ENCODE data around the gene CD151.
A peak's percentile ranks its signal among the peaks of the same experiment; 100 is the strongest.

CD151 gene

GRCh38 chr11:796565-797295 is 36.0 kb upstream of the CD151 start:
- DNase-seq (ENCODE audit: low read depth in 1 of 2, low spot score in 1 of 2) = no peak

GRCh38 chr11:797296-798092 is 35.3 kb upstream of the CD151 start:
- peak; percentile 40 to 58 for DNase-seq (ENCODE audit: low read depth in 1 of 2, low spot score in 1 of 2)

- DNase-seq (ENCODE audit: low read depth in 1 of 2, low spot score in 1 of 2) = peak; percentile 72 to 80
These were observed 34.5 kb upstream of the CD151 start, which contains the start of gene SLC25A22 for GRCh38 chr11:798093-798713. SLC25A22 (minus strand) TSS chr11:798281; CDS start chr11:795006, 3,275 bp downstream.

- DNase-seq (ENCODE audit: low read depth in 1 of 2, low spot score in 1 of 2) = no peak
These were observed 33.0 kb upstream of the CD151 start for GRCh38 chr11:799641-800316.

- no peak for DNase-seq (ENCODE audit: low read depth in 1 of 2, low spot score in 1 of 2)
These were observed 32.3 kb upstream of the CD151 start for GRCh38 chr11:800473-800872.

GRCh38 chr11:801097-801780 is 31.5 kb upstream of the CD151 start:
- DNase-seq (ENCODE audit: low read depth in 1 of 2, low spot score in 1 of 2) = no peak

- DNase-seq (ENCODE audit: low read depth in 1 of 2, low spot score in 1 of 2) = no peak
These were observed 30.6 kb upstream of the CD151 start for GRCh38 chr11:802018-802617.

GRCh38 chr11:802693-803466 is 29.9 kb upstream of the CD151 start:
- DNase-seq (ENCODE audit: low read depth in 1 of 2, low spot score in 1 of 2) = no peak

- DNase-seq (ENCODE audit: low read depth in 1 of 2, low spot score in 1 of 2) = no peak
These were observed 29.3 kb upstream of the CD151 start for GRCh38 chr11:803467-803742.

GRCh38 chr11:803770-804598 is 28.8 kb upstream of the CD151 start:
- no peak for DNase-seq (ENCODE audit: low read depth in 1 of 2, low spot score in 1 of 2)

- no peak for DNase-seq (ENCODE audit: low read depth in 1 of 2, low spot score in 1 of 2)
These were observed 28.2 kb upstream of the CD151 start for GRCh38 chr11:804599-804964.

GRCh38 chr11:808427-809286 is 24.1 kb upstream of the CD151 start:
- DNase-seq (ENCODE audit: low read depth in 1 of 2, low spot score in 1 of 2) = no peak

GRCh38 chr11:809287-810039 is 23.3 kb upstream of the CD151 start, which contains the start of gene RPLP2:
RPLP2 (plus strand) TSS chr11:809967; CDS start chr11:810235, 268 bp downstream.
- peak; percentile 93 to 95 for DNase-seq (ENCODE audit: low read depth in 1 of 2, low spot score in 1 of 2)

GRCh38 chr11:810040-810567 is 22.6 kb upstream of the CD151 start:
- DNase-seq (ENCODE audit: low read depth in 1 of 2, low spot score in 1 of 2) = no peak

GRCh38 chr11:811446-812245 is 21.1 kb upstream of the CD151 start:
- no peak for DNase-seq (ENCODE audit: low read depth in 1 of 2, low spot score in 1 of 2)

GRCh38 chr11:812390-812789 is 20.4 kb upstream of the CD151 start:
- no peak for DNase-seq (ENCODE audit: low read depth in 1 of 2, low spot score in 1 of 2)
